AG04449 (cell line): ENCODE measurements around the gene PIK3R1.
A peak's percentile ranks its signal among the peaks of the same experiment; 100 is the strongest.

Experiments
- CTCF ChIA-PET: fragments of 350-600 bp; formaldehyde crosslinking; extraction: SDS; loops from one replicate; lab custom pipeline; 2021; ENCODE audit warnings: antibody characterized with exemption; lab: Yijun Ruan, JAX
- POLR2A ChIA-PET: fragments of 400-600, 350-600 bp; formaldehyde crosslinking; extraction: SDS; loops from one replicate; lab custom pipeline; 2020; ENCODE audit warnings: antibody characterized with exemption, inconsistent platforms; lab: Yijun Ruan, JAX
- DNase-seq: peaks from one replicate; pipeline ENCODE4 v3.0.0-alpha.2; 2010; ENCODE audit warnings: low read depth, low spot score
- H3K4me3 ChIP-seq: 2 replicates; pipeline ENCODE4 v1.5.1; 2011; ENCODE audit warnings: low read depth, mild to moderate bottlenecking, control low read depth, low read length
- CTCF ChIP-seq: IDR thresholded peaks from one replicate; pipeline ENCODE4 v1.5.1; 2011; ENCODE audit warnings: mild to moderate bottlenecking, moderate library complexity, low read length, control low read depth, inconsistent platforms; ENCODE audit not compliant: insufficient read depth; ENCODE audit errors: missing control alignments

PIK3R1 gene

DNA sequence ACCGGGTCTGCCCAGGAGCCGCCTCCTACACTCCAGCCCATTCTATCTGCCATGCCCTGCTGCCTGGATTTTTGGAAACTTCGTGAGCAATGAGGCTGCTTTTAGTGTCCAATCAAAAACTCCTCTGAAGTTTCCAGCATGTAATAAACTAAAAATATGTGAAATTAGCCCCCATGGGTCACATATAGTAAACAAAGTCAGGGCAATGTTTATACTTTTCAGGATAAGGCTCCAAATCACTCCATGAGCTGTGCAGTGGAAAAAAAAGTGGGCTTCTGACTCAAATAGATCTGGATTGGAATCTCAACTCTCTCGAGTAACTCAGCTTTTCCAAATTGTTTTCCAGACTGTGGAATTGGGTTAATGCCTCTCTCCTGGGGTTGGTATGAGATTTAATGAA is 68.2 kb downstream of the PIK3R1 start:
- ChIA-PET POLR2A (no interaction called here), CTCF (interaction anchor here (0.9 to 1.8 kb wide), 7 partner anchors 15 to 765 kb away, joined by 3 to 8 read pairs (median 4); no protein-coding TSS in a partner anchor)
- no peak overlapping the region for H3K4me3 ChIP-seq
- no peak for TF ChIP-seq CTCF
- DNase-seq = no peak

DNA sequence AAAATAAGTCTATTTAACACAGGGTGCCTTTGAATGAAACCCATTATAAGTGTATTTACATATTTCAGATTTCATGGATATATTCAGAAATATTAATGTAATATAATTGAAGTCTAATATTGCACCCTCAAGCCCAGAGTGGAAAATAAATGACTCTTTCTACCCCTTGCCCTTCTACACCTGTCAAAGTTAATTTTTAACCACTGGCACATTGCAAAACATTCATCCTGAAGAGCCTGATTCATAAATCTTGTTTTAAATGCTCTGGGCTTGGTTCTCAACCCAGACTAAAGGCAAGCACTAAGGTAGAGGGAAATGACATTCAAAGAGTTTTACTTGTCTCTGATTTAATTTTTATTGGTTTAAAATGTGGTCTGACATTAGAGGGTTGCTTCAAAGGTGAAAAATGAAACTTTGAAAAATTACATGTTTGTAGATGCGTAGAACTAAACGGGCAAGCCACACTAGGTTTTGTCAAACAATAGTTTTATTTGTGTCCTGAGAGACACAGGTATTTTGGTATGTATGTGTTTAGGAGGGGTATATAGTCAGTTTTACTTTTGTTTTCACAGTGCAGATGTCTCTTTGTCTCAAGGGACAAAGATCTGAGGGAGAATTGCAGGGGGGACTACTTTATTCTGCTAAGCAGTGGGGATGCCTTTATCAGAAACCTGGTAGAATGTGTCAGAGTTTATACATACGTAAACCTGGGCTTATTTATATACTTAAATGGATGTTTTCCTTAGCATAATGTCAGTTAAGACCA is 69.7 kb downstream of the PIK3R1 start:
- TF ChIP-seq CTCF = no peak
- POLR2A ChIA-PET = no interaction called here
- CTCF ChIA-PET = interaction anchor here (0.8 to 3.6 kb wide), 48 partner anchors 9 to 763 kb away, joined by 3 to 75 read pairs (median 6); no protein-coding TSS in a partner anchor
- no peak for DNase-seq
- no peak overlapping the region for H3K4me3 ChIP-seq

DNA sequence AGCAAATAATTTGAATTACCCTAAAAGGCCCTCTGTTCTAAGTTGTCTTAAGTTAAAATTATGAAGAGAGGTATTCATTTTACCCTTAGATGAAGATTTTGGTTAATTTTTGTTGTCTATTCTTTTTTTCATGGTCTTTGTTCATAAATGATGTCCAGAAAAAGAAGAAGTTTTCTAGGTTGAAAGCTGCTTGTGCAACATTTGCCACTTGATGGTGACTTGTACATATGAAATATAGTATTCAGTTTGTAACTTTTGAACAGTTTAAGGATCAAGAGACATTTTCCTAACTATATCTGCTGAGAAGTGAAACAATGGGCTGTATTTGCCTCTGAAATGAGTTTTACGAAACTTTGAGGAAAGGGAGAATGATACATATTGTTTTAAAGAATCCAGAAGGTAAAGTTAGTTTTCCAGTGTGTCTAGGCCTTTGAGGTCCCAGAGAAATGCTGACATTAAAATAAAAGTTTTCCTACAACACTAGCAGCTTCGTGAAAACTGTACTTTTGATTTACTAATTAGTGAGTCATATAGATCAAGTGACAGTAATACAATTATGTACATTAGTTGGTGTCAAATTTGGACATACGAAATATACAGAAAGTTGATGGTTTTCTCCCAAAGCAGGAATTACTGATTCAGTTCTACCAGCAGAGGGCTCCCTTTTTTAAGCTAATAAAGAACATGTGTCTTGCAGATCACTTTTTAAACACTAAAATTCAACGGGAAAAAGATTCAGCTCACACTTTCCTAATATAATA is 70.5 kb downstream of the PIK3R1 start:
- no peak for DNase-seq
- POLR2A ChIA-PET = no interaction called here
- TF ChIP-seq CTCF = peak; percentile 45
- CTCF ChIA-PET = interaction anchor here (0.6 to 3.6 kb wide), 82 partner anchors 8 to 952 kb away, joined by 3 to 75 read pairs (median 4); no protein-coding TSS in a partner anchor
- H3K4me3 ChIP-seq = no peak overlapping the region

- TF ChIP-seq CTCF = no peak
- CTCF ChIA-PET = interaction anchor here (0.6 to 3.6 kb wide), 81 partner anchors 9 to 1039 kb away, joined by 3 to 75 read pairs (median 4); no protein-coding TSS in a partner anchor
- POLR2A ChIA-PET = no interaction called here
- no peak overlapping the region for H3K4me3 ChIP-seq
- no peak for DNase-seq
These were observed 71.0 kb downstream of the PIK3R1 start for GRCh38 chr5:68286612-68286912.

GRCh38 chr5:68287631-68287975 is 72.0 kb downstream of the PIK3R1 start:
- ChIA-PET CTCF (interaction anchor here (0.9 to 3.6 kb wide), 30 partner anchors 11 to 1041 kb away, joined by 3 to 75 read pairs (median 8); no protein-coding TSS in a partner anchor), POLR2A (interaction anchor here (0.6 to 0.7 kb wide), 2 partner anchors 177 to 739 kb away, joined by 3 read pairs; no protein-coding TSS in a partner anchor)
- no peak for TF ChIP-seq CTCF
- peak overlapping the region; percentile 60; the same call in 1 of the 2 replicates for H3K4me3 ChIP-seq
- DNase-seq = no peak
